ENCODE measurements around the gene DPH5.

- TF ChIP-seq CTCF (IDR thresholded peaks at IDR 0.05) (no peak), POLR2A (IDR thresholded peaks at IDR 0.05) (no peak)
Measured at GRCh38 chr1:101051688-101052638, 26.4 kb upstream of the DPH5 start.
